GM19025 (cell line): ENCODE measurements around the gene CD96.
"Not testable (repeated sequence)": the region's sequence is repeated elsewhere in the genome, so short reads cannot be mapped to it uniquely, and the experiment has no call there.

Source experiments
- ATAC-seq: cut with Tn5 transposase; IDR thresholded peaks from one replicate; pipeline ENCODE4 v1.9.1; 2021; ENCODE audit warnings: mild to moderate bottlenecking, low read depth, moderate library complexity; ENCODE audit not compliant: unreplicated experiment

CD96 gene

GRCh38 chr3:111616417-111617105, 74.6 kb downstream of the CD96 start:
- peak; percentile 84 for ATAC-seq

- ATAC-seq, result no peak
Observed at GRCh38 chr3:111617406-111617805, 75.4 kb downstream of the CD96 start.

- ATAC-seq, result no peak
Observed at GRCh38 chr3:111617912-111618601, 76.1 kb downstream of the CD96 start.

GRCh38 chr3:111618945-111619344, 76.9 kb downstream of the CD96 start:
- ATAC-seq, result no peak

- ATAC-seq, result no peak
Observed at GRCh38 chr3:111619833-111620232, 77.8 kb downstream of the CD96 start.

GRCh38 chr3:111621535-111621934, 79.5 kb downstream of the CD96 start:
- ATAC-seq, result no peak

- no peak for ATAC-seq
Observed at GRCh38 chr3:111627092-111627491, 85.1 kb downstream of the CD96 start.

GRCh38 chr3:111629018-111629417, 87.0 kb downstream of the CD96 start:
- not testable (repeated sequence) for ATAC-seq

GRCh38 chr3:111630638-111631037, 88.6 kb downstream of the CD96 start:
- ATAC-seq, result not testable (repeated sequence)

GRCh38 chr3:111635403-111635802, 93.4 kb downstream of the CD96 start:
- ATAC-seq, result no peak

- ATAC-seq, result no peak
Observed at GRCh38 chr3:111636366-111636885, 94.4 kb downstream of the CD96 start.

GRCh38 chr3:111639316-111639715, 97.3 kb downstream of the CD96 start:
- ATAC-seq, result no peak

- no peak for ATAC-seq
Observed at GRCh38 chr3:111648991-111649579, 107.1 kb downstream of the CD96 start.

- no peak for ATAC-seq
Observed at GRCh38 chr3:111650378-111651275, 108.6 kb downstream of the CD96 start.

- no peak for ATAC-seq
Observed at GRCh38 chr3:111652492-111653180, 110.6 kb downstream of the CD96 start.

GRCh38 chr3:111653766-111654165, 111.8 kb downstream of the CD96 start:
- ATAC-seq, result no peak

GRCh38 chr3:111662012-111662411, 120.0 kb downstream of the CD96 start:
- no peak for ATAC-seq

GRCh38 chr3:111662907-111663306, 120.9 kb downstream of the CD96 start:
- ATAC-seq, result no peak

GRCh38 chr3:111666041-111666735, 124.2 kb downstream of the CD96 start:
- no peak for ATAC-seq
